Activated CD8-positive, alpha-beta memory T cell treated with anti-CD3 and anti-CD28 coated beads for 1 hour (primary cell): ENCODE data around the gene PDE4D.

ENCODE experiments used
- DNase-seq, 2 donors: peaks; one replicate each; pipeline ENCODE4 v3.0.0-alpha.2; 2020; ENCODE audit warnings: low read depth in 1 of 2; ENCODE audit errors: extremely low read depth in 1 of 2

The PDE4D gene

DNA sequence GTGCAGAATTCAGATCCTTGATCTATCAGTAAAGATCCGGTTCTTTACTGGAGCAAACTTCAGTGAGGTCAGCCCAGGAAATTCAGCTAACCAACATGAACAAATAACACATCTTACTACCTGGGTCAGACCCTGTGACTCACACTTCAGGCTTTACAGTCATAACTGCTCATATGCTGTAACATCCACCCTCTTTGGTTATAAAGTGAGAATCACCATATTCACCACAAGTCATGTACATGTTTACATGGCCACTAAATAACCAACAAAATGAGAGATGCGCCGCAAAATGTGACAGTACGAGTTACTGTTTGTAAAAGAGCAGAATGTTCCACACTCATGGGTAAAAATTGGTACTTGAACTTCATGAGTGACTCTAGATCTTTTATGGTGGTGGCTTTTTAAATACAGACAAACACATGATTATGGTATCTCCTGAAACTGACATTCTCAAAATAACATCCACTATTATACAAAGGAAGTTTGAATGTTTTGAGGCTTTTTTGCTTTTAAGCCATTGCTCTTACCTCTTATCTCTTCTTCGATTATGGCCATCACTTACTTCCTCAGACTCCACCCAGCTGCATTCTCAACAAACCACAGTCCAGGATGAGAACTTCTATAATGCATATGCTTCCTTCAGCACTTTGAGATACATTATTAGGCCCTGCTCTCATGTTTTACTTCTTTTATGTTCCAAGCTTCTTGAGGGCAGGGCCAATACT is 794.1 kb downstream of the PDE4D start:
- no peak for DNase-seq

DNA sequence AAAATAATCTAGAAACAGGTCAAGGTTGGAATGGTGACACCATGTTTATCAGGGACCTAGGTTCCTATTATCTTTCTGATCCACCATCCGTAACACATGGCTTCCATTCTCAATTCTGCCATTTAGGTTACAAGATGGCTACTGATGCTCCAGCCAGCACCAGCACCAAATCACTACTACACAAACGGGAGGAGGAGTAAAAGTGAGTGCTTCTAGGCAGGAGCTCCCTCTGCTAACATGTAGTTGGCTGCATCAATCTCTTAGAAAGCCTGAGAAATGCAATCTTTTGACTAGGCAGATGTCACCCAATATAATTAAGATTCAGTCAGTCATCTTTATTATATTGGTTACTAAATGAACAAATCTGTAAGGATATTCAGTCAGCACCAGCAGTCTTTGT is 794.8 kb downstream of the PDE4D start:
- no peak for DNase-seq

DNA sequence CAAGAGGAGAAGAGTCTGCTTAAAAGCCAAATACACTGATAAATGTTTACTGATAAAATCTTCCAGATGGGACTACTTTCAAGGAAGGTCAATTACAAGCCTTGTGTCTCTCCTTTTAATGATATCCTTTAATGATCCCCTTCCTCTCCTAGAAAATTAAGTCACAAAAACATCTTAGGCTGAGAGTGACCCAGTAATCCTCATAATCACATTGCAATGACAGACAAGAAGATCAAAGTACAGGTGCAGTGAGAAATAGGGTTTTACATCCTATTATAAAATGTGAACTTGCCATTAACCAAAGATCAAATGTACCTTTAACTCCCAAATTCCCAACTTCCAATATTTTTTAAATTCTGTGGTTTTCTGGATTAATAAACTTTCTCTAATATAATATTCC is 795.8 kb downstream of the PDE4D start:
- no peak for DNase-seq

DNA sequence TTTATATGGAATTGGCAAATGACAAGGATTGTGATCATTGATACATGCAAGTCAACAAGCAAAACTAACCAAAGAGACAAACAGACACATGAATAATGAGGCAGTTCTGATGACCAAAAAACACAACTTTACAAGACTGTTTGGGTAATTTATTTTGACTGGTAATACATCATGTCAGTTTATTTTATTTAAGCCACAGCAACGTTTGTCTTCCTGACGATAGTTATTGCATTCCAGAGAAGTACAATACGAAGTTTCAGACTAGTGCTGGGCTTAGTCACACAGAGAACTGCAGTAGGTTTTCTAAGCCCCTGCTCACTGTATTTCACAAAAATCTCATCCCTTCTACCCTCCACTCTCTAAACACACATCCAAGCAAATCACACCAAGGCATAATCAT is 796.4 kb downstream of the PDE4D start:
- no peak for DNase-seq

DNA sequence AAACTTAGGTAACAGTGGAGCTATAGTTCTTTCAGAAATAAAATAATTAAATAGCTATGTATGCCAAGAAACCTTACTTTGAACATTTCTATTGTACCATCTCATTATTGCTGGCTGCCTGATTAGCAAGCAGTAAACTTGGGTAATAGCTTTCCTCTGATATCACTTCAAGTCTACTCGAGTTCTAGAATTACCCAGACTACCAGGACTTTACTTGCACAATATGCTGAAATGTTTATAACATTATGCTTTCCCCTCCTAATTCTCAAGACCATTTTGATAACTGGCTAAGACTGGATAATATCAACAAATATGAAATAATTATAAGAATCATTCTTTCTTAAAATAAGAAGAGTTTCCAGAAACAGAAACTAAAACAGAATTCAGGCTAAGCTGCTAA is 798.0 kb downstream of the PDE4D start:
- DNase-seq: no peak

DNA sequence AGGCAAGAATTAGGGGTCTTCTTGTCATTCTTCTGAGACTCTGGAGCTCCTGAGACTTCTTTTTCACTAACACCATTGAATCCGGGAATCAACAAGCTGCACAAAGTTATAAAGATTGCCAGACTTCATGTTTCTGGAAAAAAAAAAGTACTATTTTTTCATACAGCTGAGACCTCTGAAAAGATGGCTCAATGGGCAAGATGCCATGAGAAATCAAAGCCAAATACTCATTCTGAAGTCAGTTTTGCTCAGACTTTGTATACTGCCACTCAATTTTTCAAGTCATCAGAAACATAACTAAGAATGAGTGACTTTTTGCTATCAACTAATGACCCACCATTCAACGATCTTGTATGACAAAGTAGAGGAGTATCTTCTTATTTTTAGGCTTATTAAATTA is 798.7 kb downstream of the PDE4D start:
- no peak for DNase-seq

DNA sequence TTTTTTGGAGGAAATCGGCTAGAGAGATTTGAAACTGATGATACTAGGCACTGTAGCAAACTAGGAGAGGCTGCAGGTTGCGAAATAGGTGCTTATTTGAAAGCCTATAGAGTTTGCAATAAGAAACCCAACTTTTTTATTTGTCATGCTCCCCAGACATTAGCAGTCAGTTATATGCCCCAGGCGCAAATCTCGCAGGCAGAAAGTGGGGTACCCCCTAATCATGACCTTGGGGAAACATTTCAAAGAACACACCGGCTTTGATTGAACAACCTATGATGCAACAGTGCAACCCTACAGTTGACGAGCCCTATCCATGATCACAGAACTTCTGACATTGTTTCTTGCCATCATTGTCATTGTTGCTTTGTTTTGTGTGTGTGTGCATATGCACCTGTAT is 800.2 kb downstream of the PDE4D start:
- no peak for DNase-seq

DNA sequence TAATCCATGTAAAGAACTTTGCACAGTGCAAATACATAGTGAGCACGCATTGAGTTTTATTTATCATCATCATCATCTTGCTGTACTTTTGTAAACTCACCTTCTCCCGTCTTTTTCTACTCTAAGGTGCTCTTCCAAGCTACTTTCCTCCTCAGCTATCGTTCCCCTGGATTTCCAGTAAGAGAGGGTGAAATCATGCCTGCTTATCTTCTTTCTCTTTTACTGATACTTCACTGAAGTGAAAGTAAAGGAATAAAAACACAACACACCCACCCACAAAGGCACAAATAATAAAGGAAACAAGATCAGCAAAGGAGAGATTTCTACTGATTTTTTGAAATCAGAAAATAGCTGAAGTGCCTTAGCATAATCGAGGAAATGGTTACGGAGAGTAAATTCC is 800.8 kb downstream of the PDE4D start:
- no peak for DNase-seq

DNA sequence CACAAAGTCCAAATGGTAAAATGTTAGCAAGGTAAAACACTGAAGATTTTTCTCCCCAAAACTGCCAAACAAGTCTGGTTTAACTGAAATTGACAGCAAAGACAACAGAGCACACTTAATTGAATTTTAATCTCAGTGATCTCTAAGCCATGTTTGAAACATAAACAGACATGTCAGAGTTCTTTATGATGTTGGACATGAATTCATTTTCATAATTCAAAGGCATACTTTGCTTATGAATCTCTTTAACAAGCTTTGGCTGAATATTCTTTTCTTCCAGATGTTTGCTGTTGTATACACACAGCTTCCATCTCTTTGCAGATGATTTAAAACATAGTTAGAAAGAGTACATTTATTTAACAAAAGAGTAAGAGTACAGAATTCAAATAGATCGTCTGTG is 801.6 kb downstream of the PDE4D start:
- DNase-seq: no peak

DNA sequence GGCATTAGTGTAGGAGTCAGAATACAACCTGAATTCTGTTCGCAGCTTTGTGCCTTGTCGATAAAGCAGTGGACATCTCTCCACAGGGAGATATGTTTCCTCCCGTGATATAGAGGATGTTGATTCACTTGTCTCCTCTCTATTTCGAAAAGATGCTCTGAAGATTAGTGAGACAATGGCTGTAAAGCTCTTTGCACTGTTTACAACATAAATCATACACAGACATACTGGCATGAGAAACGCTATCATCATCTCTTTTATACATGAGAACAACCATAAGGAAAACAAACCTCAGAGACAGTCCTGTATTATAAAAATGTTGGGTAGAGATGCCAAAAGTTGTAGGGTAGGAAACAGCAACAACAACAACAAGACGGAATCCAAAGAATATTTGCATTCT is 803.2 kb downstream of the PDE4D start:
- DNase-seq: no peak

DNA sequence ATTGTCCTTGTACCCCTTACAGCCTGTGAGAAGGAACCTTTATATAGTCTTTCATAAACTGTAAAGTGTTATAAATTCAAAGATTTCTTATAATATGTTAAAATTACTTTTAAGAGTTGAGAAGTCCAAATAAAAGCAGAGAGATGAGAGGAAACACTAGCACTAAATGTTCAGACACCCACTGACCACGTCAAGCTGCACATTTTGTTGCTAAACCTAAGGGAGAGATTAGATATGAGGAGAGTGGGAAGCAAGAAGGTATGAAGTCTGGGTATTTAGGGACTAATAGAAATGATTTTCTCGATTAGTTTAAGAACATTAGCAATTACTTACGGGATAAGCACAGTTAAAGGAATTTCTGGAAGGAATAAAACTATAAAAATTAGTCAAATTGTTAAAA is 803.8 kb downstream of the PDE4D start:
- DNase-seq: no peak

DNA sequence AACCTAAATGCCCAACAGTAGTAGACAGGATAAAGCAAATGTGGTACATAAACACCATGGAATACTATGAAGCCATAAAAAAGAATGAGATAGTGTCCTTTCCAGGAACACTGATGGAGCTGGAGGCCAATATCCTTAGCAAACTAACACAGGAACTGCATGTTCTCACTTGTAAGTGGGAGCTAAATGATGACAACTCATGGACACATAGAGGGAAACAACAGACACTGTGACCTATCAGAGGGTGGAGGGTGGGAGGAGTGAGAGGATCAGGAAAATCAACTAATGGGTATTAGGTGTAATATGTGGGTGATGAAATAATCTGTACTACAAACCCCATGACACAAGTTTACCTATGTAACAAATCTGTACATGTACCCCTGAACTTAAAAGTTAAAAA is 805.0 kb downstream of the PDE4D start:
- no peak for DNase-seq

DNA sequence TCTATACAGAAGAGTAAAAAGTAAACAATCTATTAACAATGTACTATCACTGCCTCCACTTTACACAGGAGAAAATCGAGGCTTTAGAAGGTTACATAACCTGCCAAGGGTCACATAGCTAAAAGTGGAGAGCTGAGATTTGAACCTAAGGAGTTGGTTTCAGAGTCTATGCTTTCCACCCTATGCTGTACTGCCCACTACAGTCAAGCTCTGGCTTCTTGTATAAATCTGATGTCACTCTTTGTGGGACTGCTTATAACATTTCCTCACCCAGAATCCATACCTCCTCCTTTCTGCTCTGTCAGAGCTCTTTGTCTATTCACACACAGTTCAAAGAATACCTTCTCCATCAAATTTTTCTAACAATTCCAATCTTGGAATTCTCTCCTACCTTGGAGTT is 807.5 kb downstream of the PDE4D start:
- no peak for DNase-seq

DNA sequence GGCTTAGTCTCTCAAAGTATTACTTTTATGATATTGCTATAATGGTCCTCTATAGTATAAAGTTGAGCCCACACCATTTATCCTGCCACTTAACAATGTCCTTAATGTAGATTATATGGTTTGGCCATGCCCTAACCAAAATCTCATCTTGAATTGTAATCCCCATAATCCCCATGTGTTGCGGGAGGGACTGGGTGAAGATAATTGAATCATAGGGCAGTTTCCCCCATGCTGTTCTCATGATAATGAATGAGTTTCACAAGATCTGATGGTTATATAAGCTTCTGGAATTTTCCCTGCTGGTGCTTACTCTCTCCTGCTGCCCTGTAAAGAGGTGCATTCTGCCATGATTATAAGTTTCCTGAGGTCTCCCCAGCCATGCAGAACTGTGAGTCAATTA is 811.8 kb downstream of the PDE4D start:
- no peak for DNase-seq

DNA sequence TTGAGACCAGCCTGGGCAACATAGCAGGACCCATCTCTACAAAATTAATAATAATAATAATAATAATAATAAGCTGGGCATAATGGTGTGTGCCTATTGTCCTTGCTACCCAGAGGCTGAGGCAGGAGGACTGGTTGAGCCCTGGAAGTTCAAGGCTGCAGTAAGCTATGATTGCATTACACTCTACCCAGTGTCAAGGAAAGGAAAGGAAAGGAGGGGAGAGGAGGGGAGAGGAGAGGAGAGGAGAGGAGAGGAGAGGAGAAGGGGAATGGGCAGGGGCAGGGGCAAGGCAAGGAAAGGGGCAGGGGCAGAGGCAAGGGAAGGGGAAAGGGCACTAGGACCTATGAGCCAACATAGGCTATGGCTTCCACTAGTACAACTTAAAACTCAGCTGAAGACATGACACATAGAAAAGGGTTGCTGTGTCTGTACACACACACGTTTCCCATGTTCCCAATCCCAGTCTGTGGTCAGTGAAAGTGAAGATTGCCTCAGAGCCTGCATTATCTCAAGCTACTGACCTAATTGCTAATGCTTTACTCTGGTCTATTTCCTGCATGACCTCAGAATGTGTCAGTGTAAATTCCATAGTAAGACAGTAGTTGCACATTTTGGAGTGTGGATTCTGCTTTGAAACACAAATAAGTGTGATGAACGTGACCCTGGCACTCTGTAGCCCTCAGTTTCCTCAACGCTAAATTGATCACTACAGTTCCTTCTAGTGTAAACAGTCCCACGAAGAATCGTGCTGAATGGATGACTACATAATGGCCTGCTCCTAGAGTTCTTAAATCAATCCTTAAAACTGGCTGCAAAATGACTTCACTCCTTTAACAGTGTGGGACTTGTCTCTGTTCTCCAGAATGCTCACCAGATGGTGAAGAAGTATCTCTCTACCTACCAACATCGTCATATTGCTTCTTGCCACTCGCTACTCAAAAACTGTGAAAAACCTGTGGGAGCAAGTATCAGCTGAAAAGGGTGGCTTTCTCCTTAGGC is 813.6 kb downstream of the PDE4D start:
- DNase-seq: no peak

DNA sequence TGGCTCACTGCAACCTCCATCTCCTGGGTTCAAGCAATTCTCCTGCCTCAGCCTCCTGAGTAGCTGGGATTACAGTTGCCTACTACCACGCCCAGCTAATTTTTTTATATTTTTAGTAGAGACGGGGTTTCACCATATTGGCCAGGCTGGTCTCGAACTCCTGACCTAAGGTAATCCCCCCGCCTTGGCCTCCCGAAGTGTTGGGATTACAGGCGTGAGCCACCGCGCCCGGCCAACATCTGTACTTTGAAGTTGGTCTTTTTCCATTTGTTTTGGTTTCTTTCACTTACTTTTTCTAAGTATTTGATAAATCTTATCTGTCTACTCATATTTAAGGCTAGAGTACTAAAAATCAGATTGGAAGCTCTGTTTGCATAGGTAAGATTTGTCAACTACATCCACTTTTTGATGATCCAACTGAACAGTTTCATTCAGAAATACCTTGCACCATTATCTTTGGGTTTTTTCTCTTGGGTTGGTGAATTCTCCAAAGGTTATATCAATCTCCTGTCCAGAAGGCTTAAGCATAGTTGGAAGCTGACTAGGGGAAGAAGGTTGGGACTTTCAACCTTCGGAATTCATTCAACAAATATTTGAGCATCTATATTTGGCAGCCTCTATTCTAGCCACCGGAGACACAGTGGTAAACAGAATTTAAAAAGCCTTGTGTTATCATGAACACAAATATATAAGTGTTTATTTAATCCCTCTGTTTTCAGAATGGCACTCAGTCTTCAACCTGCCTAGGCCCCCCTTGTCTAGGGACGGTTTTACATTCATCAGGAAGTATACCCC is 821.6 kb downstream of the PDE4D start:
- no peak for DNase-seq

DNA sequence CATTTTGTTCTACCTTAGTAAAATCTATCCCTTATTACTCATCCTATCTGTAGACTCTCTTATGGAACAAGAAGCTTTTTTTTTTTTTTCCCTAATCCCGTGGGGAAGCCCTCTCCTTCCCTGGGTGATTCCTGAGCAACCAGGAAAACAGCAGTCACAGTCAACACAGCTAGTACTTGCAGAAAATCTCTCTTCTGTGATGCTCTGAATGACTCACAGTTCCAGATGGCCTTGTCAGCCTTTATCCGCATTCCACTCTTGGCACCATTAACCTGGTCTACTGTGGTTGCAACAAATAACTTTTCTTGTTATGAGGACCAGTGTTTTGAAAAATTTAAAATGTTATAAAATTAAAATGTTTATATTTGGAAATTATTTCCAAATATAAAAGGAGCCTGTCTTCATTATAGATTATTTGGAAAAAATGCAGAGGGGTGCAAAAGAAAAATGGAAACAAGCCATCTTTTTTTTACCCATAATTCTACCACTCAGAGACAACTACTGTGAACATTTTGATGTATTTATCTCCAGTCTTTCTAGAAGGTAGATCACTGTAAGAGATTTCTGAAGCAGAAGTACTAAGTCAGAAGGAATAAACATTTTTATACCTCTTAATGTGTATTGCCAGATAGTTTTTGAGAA is 824.0 kb downstream of the PDE4D start:
- no peak for DNase-seq

DNA sequence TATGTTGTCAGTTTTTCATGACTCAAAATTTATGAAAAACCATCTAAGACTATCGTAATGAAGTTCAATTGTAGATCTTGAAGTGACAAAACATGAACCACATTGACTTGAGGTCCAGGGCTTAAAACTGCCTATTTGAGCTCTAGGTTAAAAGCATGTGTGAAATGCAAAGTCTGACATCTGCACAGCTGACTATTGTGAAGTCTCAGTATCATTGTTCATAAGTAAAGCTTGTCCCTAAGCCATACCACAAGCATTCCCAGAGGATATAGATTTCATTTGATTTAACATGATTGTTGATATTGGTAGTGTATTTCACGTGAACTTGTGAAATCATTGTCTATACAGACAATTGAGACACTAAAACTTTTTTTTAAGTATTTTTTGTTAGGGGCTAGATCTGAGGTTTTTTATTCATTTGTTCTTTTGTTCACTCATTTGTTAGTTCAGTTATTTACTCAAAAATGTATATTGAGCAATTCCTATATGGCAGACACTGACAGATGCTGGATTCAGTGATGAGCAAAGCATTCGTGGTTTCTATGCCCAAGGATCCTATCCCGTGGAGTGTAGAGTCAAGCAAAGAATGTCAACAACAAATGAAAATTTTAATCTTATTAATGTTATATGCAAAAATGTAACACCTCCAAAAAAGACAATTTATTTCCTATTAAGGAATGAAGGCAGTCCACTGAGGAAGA is 825.4 kb downstream of the PDE4D start:
- no peak for DNase-seq

DNA sequence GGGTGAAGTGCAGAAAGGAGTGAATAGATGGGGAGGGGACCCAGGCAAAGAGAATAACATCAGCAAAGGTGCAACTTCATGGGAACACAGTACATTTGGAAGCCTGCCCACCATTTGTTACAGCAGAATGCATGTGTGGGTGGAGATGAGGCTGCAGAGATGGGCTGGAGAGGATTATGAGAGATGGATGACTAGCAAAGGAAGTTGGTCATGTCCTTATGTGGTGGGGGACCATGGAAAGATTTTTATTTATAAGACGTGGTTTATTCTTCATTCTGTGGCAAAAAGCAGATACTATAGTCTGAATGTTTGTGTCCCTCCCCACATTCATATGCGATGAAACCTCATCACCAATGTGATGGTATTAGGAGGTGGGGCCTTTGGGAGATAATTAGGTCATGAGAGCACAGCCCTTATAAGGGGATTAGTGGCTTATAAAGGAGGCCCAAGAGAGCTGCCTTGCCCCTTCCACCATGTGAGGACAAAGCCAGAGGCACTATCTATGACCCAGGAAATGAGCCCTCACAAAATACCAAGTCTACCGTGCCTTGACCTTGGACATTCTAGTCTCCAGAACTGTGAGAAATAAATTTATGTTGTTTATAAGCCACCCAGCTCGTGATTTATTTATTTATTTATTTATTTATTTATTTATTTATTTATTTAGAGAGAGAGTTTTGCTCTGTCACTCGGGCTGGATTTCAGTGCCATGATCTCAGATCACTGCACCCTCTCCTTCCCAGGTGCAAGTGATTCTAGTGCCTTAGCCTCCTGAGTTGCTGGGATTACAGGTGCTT is 827.0 kb downstream of the PDE4D start:
- DNase-seq: no peak
